Measurements from ENCODE around the gene SEC23IP.

DNA sequence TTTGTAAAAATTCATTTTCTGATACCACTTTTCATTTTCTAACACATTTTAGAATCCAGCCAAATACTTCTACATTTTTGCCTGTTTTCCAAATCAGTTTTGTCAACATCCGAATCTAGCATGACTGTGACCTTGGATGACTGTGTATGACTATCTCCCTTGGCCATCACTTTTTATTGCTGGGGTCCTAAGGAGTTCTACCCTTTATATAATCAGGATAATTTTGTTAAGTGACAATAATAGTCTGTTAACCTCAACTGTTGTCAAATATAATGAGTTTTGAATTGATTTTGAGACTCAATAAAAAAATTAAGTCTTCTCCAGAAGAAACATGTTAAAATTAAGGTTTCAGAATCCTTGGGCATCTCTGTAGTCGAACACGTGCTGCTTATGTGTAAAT lies 53.3 kb downstream of the SEC23IP start:
- TF ChIP-seq, protein P1, sequence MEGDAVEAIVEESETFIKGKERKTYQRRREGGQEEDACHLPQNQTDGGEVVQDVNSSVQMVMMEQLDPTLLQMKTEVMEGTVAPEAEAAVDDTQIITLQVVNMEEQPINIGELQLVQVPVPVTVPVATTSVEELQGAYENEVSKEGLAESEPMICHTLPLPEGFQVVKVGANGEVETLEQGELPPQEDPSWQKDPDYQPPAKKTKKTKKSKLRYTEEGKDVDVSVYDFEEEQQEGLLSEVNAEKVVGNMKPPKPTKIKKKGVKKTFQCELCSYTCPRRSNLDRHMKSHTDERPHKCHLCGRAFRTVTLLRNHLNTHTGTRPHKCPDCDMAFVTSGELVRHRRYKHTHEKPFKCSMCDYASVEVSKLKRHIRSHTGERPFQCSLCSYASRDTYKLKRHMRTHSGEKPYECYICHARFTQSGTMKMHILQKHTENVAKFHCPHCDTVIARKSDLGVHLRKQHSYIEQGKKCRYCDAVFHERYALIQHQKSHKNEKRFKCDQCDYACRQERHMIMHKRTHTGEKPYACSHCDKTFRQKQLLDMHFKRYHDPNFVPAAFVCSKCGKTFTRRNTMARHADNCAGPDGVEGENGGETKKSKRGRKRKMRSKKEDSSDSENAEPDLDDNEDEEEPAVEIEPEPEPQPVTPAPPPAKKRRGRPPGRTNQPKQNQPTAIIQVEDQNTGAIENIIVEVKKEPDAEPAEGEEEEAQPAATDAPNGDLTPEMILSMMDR (IDR thresholded peaks at IDR 0.05): no peak
- no peak for TF ChIP-seq POLR2A (IDR thresholded peaks at IDR 0.05)

Measured in Peyer's patch (tissue), 4 donors.